ENCODE measurements around the gene TRMT44.
A peak's percentile ranks its signal among the peaks of the same experiment; 100 is the strongest.
"Not testable (repeated sequence)": the region's sequence is repeated elsewhere in the genome, so short reads cannot be mapped to it uniquely, and the experiment has no call there.

The TRMT44 gene

GRCh38 chr4:8470451-8471024 lies 30.0 kb downstream of the TRMT44 start:
- DNase-seq, result no peak

- DNase-seq, result no peak
Observed at GRCh38 chr4:8471211-8471875, 30.8 kb downstream of the TRMT44 start.

DNA sequence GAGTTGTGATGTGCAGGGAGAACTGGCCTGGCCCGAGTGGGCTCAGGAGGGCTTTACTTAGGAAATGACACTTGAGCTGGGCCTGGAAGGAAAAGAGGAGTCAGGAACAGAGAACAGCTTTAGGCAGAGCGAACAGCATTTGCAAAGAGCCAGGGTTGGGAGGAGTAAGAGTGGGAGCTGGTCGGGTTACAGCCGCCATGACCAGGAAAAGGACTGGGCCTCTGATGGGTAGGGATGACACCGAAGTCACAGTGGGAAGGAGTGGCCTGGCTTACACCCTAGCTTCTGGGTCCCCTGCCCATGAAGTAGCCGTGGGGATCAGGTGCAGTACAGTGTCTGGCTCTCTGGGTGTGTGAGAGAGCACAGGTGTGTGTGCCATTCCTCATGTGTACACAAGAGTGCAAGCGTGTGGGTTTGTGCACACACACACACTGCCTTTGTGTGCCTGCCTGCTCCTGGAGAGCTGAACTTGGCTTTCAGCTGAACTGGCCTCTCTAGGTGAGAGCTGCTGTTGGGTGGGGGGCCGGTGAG lies 31.6 kb downstream of the TRMT44 start:
- peak; percentile 31 for DNase-seq

DNA sequence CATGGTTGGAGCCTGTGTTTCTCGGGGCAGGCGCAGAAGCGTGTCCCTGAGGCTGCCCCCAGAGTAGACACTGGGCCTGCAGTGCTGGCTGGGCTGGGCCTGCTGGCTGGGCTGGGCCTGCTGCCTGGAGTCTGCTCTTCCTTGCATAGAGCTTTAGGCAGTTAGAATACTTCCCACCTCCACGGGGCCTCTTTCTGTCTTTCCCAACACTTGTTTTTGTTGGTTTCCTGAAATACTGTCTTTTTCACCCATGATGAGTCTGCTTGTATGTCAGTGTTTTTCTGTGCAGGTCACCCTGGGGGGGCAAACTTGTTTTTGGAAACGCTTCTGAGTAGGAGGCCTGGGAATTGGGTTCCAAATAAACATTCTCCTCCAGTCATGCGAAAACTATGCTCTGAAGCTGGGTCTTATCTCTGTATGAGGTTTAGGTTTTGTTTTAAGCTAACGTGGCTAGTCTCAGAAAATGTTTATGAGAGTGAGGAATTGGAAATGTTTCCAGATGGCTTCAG lies 32.2 kb downstream of the TRMT44 start:
- peak; percentile 15 for DNase-seq

- DNase-seq, result no peak
Observed at GRCh38 chr4:8473198-8473919, 32.8 kb downstream of the TRMT44 start.

- DNase-seq, result no peak
Observed at GRCh38 chr4:8473920-8474590, 33.5 kb downstream of the TRMT44 start.

GRCh38 chr4:8474856-8475255 lies 34.3 kb downstream of the TRMT44 start:
- no peak for DNase-seq

GRCh38 chr4:8475751-8476575 lies 35.4 kb downstream of the TRMT44 start:
- no peak for DNase-seq

DNA sequence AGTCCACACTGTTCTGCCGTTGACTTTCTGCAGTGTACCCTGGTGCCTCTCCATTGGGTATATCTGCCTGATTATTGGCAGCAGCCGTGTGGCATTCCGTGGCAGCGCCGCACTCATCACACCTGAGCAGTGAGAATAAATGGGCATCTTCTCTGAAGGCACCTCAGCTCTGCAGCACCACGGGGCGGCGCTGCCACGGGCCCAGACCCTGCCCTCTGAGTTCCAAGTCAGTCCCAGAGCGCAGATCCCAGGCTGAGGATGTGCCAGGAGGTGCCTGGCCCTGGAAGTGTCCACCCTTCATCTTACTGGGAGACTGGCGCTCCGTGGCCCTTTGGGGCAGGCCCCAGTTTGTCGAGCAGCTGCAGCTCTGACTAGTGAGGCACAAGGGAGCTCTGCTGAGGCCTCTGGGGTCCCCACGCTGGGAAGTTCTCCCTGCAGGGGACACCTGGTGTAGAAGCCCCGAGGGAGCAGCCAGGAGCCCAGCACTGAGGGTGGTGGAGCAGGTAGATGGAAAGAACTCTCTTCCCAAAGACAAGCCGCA lies 36.6 kb downstream of the TRMT44 start:
- no peak for DNase-seq

DNA sequence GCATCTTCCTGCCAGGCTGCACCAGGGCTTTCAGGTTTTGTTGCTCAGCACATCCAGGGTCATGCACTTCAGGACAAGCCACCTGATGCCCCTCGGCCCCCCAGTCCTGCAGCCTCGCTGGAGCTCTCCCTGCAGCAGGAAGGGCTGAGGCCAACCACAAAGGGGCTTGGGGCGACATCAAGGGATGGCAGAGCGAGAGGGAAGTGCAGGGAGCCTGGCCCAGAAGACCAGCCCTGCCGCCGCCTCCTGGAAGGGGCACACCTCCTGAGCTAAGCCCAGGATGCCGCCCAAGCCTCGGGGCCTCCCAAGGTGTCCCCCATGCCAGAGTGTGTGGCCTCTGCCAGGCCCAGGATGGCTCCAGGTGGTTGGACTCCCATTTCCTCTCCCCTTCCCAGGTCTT lies 37.1 kb downstream of the TRMT44 start:
- no peak for DNase-seq

- DNase-seq, result no peak
Observed at GRCh38 chr4:8478371-8478770, 37.8 kb downstream of the TRMT44 start.

DNA sequence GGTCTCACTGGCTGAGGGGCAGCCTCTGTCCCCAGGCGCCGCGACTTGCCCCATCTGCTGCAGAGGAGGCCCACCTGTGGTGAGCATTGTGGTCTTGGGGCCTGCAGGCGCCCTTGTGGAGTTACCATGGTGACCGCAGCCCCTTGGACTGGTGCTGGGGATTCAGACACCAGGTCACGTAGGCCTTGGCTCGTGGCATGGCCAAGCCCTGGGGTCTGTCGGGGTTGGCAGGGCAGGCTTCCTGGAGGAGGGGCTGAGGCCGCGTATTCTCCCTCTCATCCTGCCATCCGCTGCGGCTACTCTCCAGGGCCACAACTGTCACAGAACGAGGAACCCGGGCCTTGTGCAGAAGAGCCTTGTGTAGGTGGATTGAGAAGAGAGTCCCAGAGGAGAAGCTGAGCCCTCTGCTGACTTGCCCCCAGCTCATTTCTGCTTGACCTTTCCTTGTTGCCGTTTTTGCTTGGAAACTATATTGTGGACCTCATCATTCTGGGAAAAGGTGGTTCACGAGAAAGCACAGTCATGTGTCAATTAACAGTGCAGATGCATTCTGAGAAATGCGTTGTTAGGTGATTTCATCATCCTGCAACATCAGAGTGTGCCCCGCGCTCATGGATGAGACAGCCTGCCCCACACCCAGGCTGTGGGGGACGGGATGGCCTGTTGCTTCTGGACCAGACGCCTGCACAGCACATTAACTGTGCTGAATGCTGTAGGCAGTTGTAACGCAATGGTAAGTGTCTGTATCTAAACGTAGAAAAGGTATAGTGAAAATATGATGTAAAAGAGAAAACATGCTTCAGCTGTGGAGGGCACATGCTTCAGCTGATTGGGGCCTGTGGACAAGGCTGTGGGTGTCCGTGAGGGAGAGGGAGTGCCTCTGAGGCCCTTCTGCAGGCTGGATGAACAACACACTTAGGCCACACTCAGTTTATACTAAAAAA lies 38.5 kb downstream of the TRMT44 start:
- peak; percentile 33 for DNase-seq

DNA sequence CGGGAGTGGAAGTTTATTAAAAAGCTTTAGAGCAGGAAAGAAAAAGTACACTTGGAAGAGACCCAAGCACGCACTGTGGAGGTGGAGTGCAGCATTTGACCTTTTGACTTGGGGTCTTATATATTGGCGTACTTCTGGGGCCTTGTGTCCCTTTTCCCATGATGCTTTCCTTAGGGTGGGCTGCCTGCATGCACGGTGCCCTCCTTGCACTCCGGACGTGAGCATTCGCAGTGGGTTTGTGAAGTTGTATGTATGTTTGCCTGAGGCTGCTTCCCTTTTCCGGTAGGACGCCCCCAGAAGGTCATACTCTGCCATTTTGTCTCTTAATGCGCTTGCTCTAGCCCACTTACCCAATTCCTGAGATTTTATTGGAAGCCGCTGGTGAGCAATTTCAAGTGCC lies 39.6 kb downstream of the TRMT44 start:
- DNase-seq, result no peak

DNA sequence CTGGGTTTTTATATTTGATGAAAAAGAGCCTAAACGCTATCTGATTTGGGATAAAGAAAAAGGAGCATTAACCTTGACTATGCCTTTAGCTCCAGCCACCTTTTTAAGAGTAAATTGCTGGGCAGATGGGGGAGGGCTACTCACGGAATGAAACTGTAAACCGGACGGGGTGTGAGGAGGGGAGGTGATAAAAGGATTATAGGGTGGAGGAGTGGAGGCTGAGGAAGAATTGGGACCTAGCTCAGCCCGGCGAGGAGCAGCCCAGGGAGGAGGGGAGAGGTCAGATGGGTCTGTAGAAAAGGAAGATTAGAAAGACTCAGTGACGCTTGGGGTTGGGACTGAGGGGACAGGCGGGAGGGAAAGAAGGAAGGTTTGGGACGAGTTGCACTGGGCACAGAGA lies 46.1 kb downstream of the TRMT44 start:
- DNase-seq, result not testable (repeated sequence)

- DNase-seq, result no peak
Observed at GRCh38 chr4:8488791-8489369, 48.3 kb downstream of the TRMT44 start.

GRCh38 chr4:8491478-8491877 lies 50.9 kb downstream of the TRMT44 start:
- DNase-seq, result not testable (repeated sequence)

- no peak for DNase-seq
Observed at GRCh38 chr4:8492174-8492573, 51.6 kb downstream of the TRMT44 start.

DNA sequence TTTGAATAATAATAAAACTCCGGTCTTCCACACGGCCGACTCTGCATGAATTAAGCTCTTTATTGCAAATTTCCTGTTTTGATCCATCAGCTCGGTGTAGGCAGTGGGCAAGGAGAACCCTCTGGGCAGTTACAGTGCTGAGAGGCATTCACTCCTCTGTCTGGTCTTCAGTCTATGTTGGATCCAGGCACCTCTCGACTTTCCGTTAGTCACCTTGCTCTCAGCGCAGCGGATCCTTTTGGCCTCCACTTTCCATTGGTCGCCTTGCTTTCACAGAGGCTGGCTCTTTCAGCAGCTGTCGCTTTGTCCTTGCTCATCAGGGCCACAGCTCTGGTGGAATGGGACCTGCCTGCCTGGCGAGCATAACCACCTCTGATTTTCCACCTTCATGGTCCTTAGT lies 52.9 kb downstream of the TRMT44 start:
- DNase-seq, result no peak

DNA sequence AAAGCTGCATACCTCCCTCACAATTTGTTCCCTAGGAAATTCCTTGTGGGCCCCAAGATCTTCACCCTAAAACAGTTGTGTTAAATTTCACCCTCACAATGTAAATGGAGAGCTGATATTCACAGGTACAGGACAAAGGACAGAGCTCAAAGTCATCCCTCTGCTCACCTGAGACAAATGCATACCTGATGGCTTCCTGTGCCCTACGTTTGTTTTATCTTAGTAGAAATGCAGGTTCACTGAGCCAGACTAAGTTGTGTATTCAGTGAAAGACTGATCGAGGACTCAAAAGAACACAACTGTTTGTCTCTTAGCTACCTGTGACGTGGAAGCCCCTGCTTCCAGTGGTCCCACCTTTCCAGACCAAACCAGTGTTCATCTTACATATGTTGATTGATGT lies 53.6 kb downstream of the TRMT44 start:
- no peak for DNase-seq

GRCh38 chr4:8494983-8495548 lies 54.5 kb downstream of the TRMT44 start:
- no peak for DNase-seq

Measured in retina (tissue), 1 donor.